SH-SY5Y (cell line): Measurements from ENCODE around the gene COL10A1.

Source experiments
- GATA2 ChIP-seq: IDR thresholded peaks from 2 replicates; pipeline ENCODE4 v1.6.1; 2011; ENCODE audit warnings: mild to moderate bottlenecking, low read depth, low read length
- GATA3 ChIP-seq: IDR thresholded peaks from 2 replicates; pipeline ENCODE4 v1.6.1; 2011; ENCODE audit warnings: low read depth, mild to moderate bottlenecking, low read length, moderate library complexity

The COL10A1 gene

GRCh38 chr6:116078522-116078921 is 47.4 kb downstream of the COL10A1 start:
- no peak for TF ChIP-seq GATA2
- no peak for TF ChIP-seq GATA3

- no peak for TF ChIP-seq GATA3
- TF ChIP-seq GATA2, result no peak
Measured at GRCh38 chr6:116074732-116075390, 51.1 kb downstream of the COL10A1 start.

- TF ChIP-seq GATA3 (no peak), GATA2 (no peak)
Measured at GRCh38 chr6:116073765-116074440, 52.0 kb downstream of the COL10A1 start.

- no peak for TF ChIP-seq GATA2
- TF ChIP-seq GATA3, result no peak
Measured at GRCh38 chr6:116072368-116072767, 53.6 kb downstream of the COL10A1 start.

- TF ChIP-seq GATA3, result no peak
- TF ChIP-seq GATA2, result no peak
Measured at GRCh38 chr6:116070616-116071389, 55.1 kb downstream of the COL10A1 start.

- no peak for TF ChIP-seq GATA3
Measured at GRCh38 chr6:116070101-116070500, 55.8 kb downstream of the COL10A1 start.
